ENCODE measurements around the gene GPR15. TPM values are rescaled to one million over a fixed set of nuclear protein-coding genes. Genes with fewer than 3 reads are reported as not detected.

The GPR15 gene
- total RNA-seq, 2 donors from 2014 or later, result not detected

DNA sequence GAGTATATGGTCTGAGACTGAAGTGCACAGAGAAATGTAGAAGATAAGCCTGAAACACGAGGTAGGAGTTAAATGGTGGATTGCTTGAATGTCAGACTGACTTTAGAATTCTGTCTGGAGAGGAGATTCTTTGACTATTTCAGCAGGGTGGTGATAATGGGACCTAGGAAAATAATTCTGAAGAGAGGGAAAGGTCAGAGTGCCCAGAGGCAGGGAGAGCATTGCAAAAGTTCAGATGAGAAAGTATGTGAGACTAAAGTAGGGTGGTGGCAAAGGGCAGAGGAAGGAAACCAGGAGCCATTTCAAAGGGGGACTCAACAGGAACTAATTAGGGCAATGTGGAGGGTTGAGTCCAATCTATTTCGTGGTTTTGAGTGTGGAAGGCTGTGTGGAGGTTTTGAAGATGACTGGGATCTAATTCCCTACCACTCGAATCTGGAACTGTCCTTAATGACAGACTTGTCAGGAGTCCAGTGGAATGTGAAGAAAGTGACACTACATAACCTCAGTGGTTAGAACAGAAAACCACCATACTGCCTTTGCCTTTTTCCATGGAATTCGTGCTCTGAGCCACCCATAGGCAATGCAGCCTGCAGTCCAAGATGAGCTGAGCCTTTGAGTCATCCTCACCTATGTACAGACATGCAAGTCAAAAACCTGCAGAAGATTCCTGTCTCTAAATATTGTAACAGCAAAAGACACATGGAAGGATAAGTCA lies 45.6 kb downstream of the GPR15 start:
- intact Hi-C loops (cut with DNase I), result no loop called here
- TF ChIP-seq POLR2A (IDR thresholded peaks at IDR 0.05) (no peak), POLR2AphosphoS5 (IDR thresholded peaks at IDR 0.05) (no peak)
- TF ChIP-seq, protein P1, sequence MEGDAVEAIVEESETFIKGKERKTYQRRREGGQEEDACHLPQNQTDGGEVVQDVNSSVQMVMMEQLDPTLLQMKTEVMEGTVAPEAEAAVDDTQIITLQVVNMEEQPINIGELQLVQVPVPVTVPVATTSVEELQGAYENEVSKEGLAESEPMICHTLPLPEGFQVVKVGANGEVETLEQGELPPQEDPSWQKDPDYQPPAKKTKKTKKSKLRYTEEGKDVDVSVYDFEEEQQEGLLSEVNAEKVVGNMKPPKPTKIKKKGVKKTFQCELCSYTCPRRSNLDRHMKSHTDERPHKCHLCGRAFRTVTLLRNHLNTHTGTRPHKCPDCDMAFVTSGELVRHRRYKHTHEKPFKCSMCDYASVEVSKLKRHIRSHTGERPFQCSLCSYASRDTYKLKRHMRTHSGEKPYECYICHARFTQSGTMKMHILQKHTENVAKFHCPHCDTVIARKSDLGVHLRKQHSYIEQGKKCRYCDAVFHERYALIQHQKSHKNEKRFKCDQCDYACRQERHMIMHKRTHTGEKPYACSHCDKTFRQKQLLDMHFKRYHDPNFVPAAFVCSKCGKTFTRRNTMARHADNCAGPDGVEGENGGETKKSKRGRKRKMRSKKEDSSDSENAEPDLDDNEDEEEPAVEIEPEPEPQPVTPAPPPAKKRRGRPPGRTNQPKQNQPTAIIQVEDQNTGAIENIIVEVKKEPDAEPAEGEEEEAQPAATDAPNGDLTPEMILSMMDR (IDR thresholded peaks at IDR 0.05), result no peak
- 86% methylated on average over 4 of the region's 4 CpGs for WGBS
- no peak overlapping the region for H3K27ac ChIP-seq
- no peaks in the 10 kb centered on the region for H3K9me3 ChIP-seq
- no peaks in the 10 kb centered on the region for H3K36me3 ChIP-seq
- no peaks in the 10 kb centered on the region for H3K4me1 ChIP-seq (replicated peaks)
- DNase-seq (ENCODE audit: low spot score), result no peak
- H3K4me3 ChIP-seq, result no peak overlapping the region
- no peaks in the 10 kb centered on the region for H3K27me3 ChIP-seq (replicated peaks; ENCODE audit: insufficient read depth)

DNA sequence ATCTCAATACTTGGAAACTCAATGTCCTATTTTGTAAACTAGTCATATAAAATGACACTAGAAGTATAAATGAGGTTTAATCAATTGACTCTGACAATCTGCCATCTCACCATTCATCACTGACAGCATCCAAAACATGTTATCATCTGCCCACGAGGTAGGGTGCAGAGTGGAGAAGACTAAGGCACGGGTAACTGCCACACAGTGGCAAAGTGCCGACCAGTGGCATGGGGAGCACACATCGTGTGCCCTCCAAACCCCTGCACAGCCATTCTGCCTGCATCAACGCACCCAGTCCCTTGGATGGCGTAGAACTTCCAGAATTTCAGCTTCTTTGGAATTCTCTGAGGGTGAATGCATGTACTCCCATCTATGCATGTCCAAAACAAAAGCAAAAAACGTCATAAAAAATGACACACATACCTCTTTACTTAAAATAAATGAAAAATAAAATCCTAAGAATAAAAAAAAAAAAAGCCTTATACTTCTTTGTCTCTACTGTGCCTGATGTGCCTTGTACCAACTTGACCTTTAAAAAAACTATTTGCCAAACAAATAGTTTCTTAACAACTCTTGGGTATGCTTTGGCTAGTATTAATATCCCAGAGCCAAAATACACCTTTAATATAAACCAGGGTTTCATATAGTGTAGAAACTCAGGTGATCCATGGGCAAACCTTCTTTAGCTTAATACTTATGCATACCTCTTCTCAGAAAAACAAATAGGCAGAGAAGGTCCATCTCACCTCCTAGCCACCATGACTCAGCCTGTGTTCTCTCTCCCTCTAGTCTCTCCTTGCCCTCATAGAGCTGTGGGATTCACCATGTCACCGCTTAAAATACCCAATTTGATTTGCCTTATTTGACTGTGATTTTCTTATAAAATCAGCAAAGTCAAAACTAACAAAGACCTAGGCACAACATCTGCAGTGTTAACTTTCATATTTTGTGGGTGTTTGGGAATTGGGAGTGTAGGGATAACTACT lies 48.9 kb downstream of the GPR15 start:
- H3K9me3 ChIP-seq, result no peaks in the 10 kb centered on the region
- H3K27ac ChIP-seq, result no peak overlapping the region
- no peaks in the 10 kb centered on the region for H3K27me3 ChIP-seq (replicated peaks; ENCODE audit: insufficient read depth)
- TF ChIP-seq POLR2AphosphoS5 (IDR thresholded peaks at IDR 0.05), result no peak
- no peak for TF ChIP-seq POLR2A (IDR thresholded peaks at IDR 0.05)
- TF ChIP-seq, protein P1 (IDR thresholded peaks at IDR 0.05), result no peak
- H3K4me1 ChIP-seq (replicated peaks), result no peaks in the 10 kb centered on the region
- intact Hi-C loops (cut with DNase I), result no loop called here
- no peak for DNase-seq (ENCODE audit: low spot score)
- WGBS, result 90% methylated on average over 8 of the region's 8 CpGs
- H3K36me3 ChIP-seq, result no peaks in the 10 kb centered on the region
- H3K4me3 ChIP-seq, result no peak overlapping the region

DNA sequence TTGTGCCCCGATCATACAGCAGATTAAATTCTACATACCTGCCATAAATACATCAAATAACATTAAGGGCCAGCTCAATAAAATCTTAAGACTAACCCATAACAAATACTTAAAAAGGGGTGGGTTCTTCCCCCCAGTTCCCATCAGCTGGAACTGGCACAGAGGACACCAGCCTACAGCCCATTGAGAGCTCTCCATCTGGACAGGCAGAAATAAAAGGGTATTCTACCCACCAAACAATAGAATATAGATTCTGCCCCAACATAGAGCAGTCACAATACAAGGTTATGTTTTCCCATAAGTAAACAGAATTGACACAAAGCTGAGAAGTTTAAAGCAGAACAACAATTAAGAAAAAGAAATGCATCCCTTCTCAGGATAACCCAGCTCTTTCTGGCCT lies 49.7 kb downstream of the GPR15 start:
- Histone ChIP-seq H3K27ac (no peak overlapping the region), H3K4me1 (replicated peaks) (no peaks in the 10 kb centered on the region), H3K4me3 (no peak overlapping the region), H3K9me3 (no peaks in the 10 kb centered on the region), H3K27me3 (replicated peaks; ENCODE audit: insufficient read depth) (no peaks in the 10 kb centered on the region), H3K36me3 (no peaks in the 10 kb centered on the region)
- TF ChIP-seq POLR2AphosphoS5 (IDR thresholded peaks at IDR 0.05), result no peak
- no peak for TF ChIP-seq POLR2A (IDR thresholded peaks at IDR 0.05)
- TF ChIP-seq, protein P1 (IDR thresholded peaks at IDR 0.05), result no peak
- intact Hi-C loops (cut with DNase I), result no loop called here
- DNase-seq (ENCODE audit: low spot score), result no peak
- 74% methylated on average over 1 of the region's 1 CpG for WGBS

DNA sequence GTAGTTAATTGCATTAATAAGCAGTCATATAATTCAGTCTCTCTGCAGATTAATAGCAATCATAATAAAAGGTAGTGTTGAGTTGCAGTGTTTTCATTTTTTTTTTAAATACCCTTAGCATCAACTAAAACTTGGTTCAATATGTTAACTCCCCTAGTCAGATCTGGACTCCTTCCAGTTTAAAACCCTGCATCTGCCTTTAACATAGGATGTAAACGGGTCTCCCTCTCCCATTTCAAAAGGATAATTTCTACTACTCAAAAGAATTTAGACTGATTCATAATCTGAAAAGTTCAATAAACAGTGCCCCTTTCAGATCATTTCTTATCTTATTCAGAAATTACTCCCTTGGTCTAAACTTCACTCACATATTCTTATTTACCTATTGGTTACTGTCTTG lies 50.3 kb downstream of the GPR15 start:
- H3K9me3 ChIP-seq, result no peaks in the 10 kb centered on the region
- H3K4me1 ChIP-seq (replicated peaks), result no peaks in the 10 kb centered on the region
- no peak for DNase-seq (ENCODE audit: low spot score)
- TF ChIP-seq, protein P1 (IDR thresholded peaks at IDR 0.05), result no peak
- TF ChIP-seq POLR2A (IDR thresholded peaks at IDR 0.05), result no peak
- no peak for TF ChIP-seq POLR2AphosphoS5 (IDR thresholded peaks at IDR 0.05)
- H3K36me3 ChIP-seq, result no peaks in the 10 kb centered on the region
- H3K27me3 ChIP-seq (replicated peaks; ENCODE audit: insufficient read depth), result no peaks in the 10 kb centered on the region
- WGBS, result 86% methylated on average over 1 of the region's 1 CpG
- intact Hi-C loops (cut with DNase I), result no loop called here
- no peak overlapping the region for H3K27ac ChIP-seq
- H3K4me3 ChIP-seq, result no peak overlapping the region

Data from prostate gland (tissue), 2 donors.